Activated T-cell treated with anti-CD3 and anti-CD28 coated beads, Interleukin-2, amount 50 U/mL, for 24 hours (primary cell): ENCODE results near the gene WDR20.
"Not testable (repeated sequence)": the region's sequence is repeated elsewhere in the genome, so short reads cannot be mapped to it uniquely, and the experiment has no call there.

Source experiments
- DNase-seq: peaks from one replicate; pipeline ENCODE4 v3.0.0-alpha.2; 2020
- H3K27ac Mint-ChIP-seq: 2 replicates; pipeline ENCODE4 v1.8.0; 2020; ENCODE audit warnings: mild to moderate bottlenecking, mixed read lengths
- H3K27me3 Mint-ChIP-seq: 2 replicates; pipeline ENCODE4 v1.8.0; 2020; ENCODE audit warnings: mixed read lengths
- H3K36me3 Mint-ChIP-seq: 2 replicates; pipeline ENCODE4 v1.8.0; 2020; ENCODE audit warnings: low read depth, mixed read lengths
- H3K4me1 Mint-ChIP-seq: 2 replicates; pipeline ENCODE4 v1.8.0; 2020; ENCODE audit warnings: low read depth, mixed read lengths
- H3K4me3 Mint-ChIP-seq: 2 replicates; pipeline ENCODE4 v1.8.0; 2020; ENCODE audit warnings: mild to moderate bottlenecking, moderate library complexity, mixed read lengths
- H3K9me3 Mint-ChIP-seq: 2 replicates; pipeline ENCODE4 v1.8.0; 2020; ENCODE audit warnings: mixed read lengths

The WDR20 gene, protein sequence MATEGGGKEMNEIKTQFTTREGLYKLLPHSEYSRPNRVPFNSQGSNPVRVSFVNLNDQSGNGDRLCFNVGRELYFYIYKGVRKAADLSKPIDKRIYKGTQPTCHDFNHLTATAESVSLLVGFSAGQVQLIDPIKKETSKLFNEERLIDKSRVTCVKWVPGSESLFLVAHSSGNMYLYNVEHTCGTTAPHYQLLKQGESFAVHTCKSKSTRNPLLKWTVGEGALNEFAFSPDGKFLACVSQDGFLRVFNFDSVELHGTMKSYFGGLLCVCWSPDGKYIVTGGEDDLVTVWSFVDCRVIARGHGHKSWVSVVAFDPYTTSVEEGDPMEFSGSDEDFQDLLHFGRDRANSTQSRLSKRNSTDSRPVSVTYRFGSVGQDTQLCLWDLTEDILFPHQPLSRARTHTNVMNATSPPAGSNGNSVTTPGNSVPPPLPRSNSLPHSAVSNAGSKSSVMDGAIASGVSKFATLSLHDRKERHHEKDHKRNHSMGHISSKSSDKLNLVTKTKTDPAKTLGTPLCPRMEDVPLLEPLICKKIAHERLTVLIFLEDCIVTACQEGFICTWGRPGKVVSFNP

DNA sequence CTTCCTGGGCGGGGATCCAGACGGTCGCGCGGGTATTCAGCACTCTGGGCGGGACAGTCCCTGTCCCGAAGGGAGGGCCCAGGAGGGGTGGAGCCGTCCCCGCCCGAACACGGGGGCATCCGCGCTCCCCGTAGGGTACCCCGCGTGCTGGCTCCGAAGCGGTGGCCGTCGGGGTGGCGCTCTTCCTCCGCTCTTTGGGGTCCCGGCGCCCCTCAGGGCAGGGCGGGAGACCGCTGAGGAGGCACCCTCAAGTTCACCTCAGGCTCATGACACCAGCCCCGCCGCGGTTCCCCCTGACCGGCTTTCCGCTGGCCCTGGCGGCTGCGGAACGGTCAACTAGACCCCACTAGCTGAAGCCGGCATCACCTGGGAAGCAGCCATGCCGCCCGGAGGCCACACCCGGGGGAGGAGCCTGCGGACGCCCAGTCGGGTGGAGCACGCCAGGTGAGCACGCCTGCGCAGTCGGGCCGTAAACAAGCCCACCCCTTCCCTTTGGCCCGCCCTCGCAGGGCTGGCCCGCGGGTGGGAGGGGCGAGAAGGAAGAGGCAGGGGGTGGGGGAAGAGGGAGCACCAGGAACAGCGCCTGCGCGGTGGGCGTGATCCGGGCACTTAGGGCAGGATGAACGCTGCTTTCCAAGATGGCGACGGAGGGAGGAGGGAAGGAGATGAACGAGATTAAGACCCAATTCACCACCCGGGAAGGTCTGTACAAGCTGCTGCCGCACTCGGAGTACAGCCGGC lies at the start of gene WDR20:
TSS of gene WDR20 (plus strand) at position 612 of the 741 bp plus-strand sequence. CDS start at position 639, 27 bp downstream.
- peak within 1 kb of the TSS; percentile 98 for H3K27ac Mint-ChIP-seq
- H3K36me3 Mint-ChIP-seq: peaks cover 40% of the 10 kb centered on the region
- H3K9me3 Mint-ChIP-seq: no peaks in the 10 kb centered on the region
- no peaks in the 10 kb centered on the region for H3K27me3 Mint-ChIP-seq
- H3K4me3 Mint-ChIP-seq: peak within 1 kb of the TSS; percentile 98
- peaks cover 25% of the 10 kb centered on the region for H3K4me1 Mint-ChIP-seq
- DNase-seq: peak; percentile 100

DNA sequence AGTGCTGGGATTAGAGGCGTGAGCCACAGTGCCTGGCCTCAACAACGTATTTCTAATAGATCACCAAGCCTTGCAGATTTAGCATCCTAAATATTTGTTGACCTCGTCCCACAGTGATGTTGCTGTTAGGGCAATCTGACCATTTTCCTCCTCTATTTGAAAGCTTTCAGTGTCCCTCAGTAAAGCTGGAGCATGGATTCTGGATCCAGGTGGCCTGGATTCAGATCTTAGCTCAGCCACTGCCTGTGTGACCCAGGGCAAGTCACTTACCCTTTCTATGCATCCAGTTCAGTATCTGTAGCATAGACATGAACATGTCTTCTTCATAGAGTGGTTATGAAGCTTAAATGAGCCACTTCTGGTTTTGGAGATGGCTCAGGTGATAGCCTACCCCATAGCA lies 49.0 kb upstream of the WDR20 start:
- Mint-ChIP-seq H3K4me3 (no peak overlapping the region), H3K4me1 (peaks cover 35% of the 10 kb centered on the region), H3K27me3 (no peaks in the 10 kb centered on the region), H3K27ac (no peak overlapping the region), H3K36me3 (peaks cover 10% of the 10 kb centered on the region), H3K9me3 (no peaks in the 10 kb centered on the region)
- DNase-seq: no peak

DNA sequence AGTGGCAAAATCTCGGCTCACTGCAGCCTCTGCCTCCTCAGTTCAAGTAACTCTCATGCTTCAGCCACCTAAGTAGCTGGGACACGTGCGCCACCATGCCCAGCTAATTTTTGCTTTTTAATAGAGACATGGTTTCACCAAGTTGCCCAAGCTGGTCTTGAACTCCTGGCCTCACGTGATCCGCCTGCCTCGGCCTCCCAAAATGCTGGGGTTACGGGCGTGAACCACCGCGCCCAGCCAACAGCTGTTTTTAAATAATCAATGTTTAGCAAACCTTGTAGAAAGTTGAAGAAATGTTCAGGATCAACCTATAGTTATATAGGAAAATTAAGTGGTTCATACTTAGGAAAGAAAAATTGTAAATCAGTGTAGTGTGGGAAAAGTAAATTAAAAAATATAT lies 46.9 kb upstream of the WDR20 start:
- H3K4me3 Mint-ChIP-seq: no peak overlapping the region
- H3K27ac Mint-ChIP-seq: no peak overlapping the region
- H3K4me1 Mint-ChIP-seq: peaks cover 46% of the 10 kb centered on the region

GRCh38 chr14:102094101-102094500 lies 45.6 kb upstream of the WDR20 start:
- no peak overlapping the region for H3K27ac Mint-ChIP-seq

More for the DNA sequence above, 46.9 kb upstream of the WDR20 start:
- no peak for DNase-seq
- peaks cover 2% of the 10 kb centered on the region for H3K36me3 Mint-ChIP-seq
- no peaks in the 10 kb centered on the region for H3K27me3 Mint-ChIP-seq
- H3K9me3 Mint-ChIP-seq: no peaks in the 10 kb centered on the region

DNA sequence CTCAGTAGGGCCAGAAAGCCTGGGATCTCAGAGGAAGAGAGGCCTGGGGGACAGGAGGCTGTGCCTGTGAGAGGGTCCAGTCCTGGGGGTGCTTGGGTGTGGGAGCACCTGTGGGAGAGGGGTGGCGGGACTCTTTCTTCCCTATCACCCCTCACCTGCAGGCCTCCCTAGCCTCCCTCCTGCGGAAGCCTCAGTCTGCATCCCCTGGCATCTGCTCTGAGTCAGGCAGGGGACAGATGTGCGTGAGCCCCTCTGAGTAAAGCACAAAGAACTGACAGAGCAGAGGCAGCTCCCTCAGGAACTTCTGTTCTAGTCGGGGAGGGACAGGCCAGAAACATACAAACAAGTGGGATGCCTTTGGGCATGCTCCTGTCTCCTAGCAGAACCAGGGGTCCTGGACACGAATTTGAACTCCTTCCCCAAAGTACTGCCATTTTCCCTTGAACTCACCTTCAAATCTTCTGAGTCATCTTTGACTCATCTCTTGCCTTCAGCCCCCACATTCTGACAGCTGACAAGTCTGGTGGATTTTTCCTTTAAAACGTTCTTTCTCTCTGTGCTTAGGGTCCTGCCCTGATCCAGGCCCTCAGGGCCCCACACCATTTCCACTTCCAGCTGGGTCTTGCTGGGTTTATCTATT lies 44.3 kb upstream of the WDR20 start:
- Mint-ChIP-seq H3K27me3 (no peaks in the 10 kb centered on the region), H3K36me3 (no peaks in the 10 kb centered on the region), H3K4me1 (peaks cover 24% of the 10 kb centered on the region), H3K4me3 (no peak overlapping the region), H3K27ac (peak overlapping the region; percentile 62), H3K9me3 (no peaks in the 10 kb centered on the region)
- DNase-seq: no peak

More at GRCh38 chr14:102094101-102094500, 45.6 kb upstream of the WDR20 start:
- H3K9me3 Mint-ChIP-seq: no peaks in the 10 kb centered on the region
- no peak for DNase-seq
- no peaks in the 10 kb centered on the region for H3K27me3 Mint-ChIP-seq
- H3K4me3 Mint-ChIP-seq: no peak overlapping the region
- H3K36me3 Mint-ChIP-seq: peaks cover 2% of the 10 kb centered on the region
- H3K4me1 Mint-ChIP-seq: peaks cover 34% of the 10 kb centered on the region

GRCh38 chr14:102095871-102096568 lies 43.7 kb upstream of the WDR20 start:
- Mint-ChIP-seq H3K9me3 (no peaks in the 10 kb centered on the region), H3K36me3 (no peaks in the 10 kb centered on the region), H3K4me3 (no peak overlapping the region), H3K4me1 (peaks cover 24% of the 10 kb centered on the region), H3K27ac (peak overlapping the region; percentile 62), H3K27me3 (no peaks in the 10 kb centered on the region)
- DNase-seq: no peak

GRCh38 chr14:102096569-102097188 lies 43.0 kb upstream of the WDR20 start:
- peaks cover 24% of the 10 kb centered on the region for H3K4me1 Mint-ChIP-seq
- no peak overlapping the region for H3K27ac Mint-ChIP-seq
- no peaks in the 10 kb centered on the region for H3K9me3 Mint-ChIP-seq
- no peak overlapping the region for H3K4me3 Mint-ChIP-seq
- peak; percentile 78 for DNase-seq
- H3K27me3 Mint-ChIP-seq: no peaks in the 10 kb centered on the region
- no peaks in the 10 kb centered on the region for H3K36me3 Mint-ChIP-seq

- Mint-ChIP-seq H3K27me3 (no peaks in the 10 kb centered on the region), H3K4me3 (no peak overlapping the region)
These were observed 42.1 kb upstream of the WDR20 start for GRCh38 chr14:102097441-102098135.

DNA sequence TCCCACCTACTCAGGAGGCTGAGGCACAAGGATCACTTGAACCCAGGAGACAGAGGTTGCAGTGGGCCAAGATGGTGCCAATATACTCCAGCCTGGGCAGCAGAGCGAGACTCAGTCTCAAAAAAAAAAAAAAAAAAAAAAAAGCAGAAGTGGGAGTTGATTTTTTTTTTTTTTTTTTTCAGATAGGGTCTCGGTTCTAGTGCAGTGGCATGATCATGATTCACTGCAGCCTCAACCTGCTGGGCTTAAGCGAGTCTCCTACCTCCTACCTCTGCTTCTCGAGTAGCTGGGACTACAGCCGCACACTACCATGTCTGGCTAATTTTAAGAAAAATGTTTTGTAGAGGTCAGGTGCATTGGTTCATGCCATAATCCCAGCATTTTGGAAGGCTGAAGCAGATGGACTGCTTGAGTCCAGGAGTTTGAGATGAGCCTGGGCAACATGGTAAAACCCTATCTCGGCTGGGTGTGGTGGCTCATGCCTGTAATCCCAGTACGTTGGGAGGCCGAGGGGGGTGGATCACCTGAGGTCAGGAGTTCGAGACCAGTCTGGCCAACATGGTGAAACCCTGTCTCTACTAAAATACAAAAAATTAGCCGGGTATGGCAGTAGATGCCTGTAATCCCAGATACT lies 36.5 kb upstream of the WDR20 start:
- Mint-ChIP-seq H3K27me3 (peaks cover 5% of the 10 kb centered on the region), H3K36me3 (no peaks in the 10 kb centered on the region), H3K4me1 (no peaks in the 10 kb centered on the region), H3K4me3 (no peak overlapping the region), H3K9me3 (no peaks in the 10 kb centered on the region), H3K27ac (no peak overlapping the region)
- DNase-seq: no peak

More at GRCh38 chr14:102097441-102098135, 42.1 kb upstream of the WDR20 start:
- no peak for DNase-seq
- Mint-ChIP-seq H3K36me3 (no peaks in the 10 kb centered on the region), H3K9me3 (no peaks in the 10 kb centered on the region), H3K27ac (no peak overlapping the region), H3K4me1 (peaks cover 24% of the 10 kb centered on the region)

DNA sequence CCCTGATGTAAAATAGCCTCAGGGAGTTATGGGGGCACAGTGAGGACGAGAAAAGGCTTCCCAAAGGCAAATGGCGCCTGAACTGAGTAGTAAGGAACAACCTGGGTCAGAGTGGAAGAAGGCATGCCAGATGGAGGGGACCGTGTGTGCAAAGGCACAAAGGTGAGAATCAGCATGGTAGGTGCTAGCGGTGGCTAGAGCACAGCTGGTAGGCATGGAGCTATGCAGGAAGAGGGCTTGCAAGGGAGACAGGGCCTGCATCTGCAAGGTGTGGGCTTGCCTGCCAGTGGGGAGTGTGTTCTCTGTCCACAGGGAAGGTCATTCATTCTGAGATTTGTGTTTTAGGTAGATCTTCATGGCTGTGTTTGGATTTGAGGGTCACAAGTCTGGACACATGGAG lies 34.3 kb upstream of the WDR20 start:
- peaks cover 5% of the 10 kb centered on the region for H3K27me3 Mint-ChIP-seq
- peaks cover 5% of the 10 kb centered on the region for H3K9me3 Mint-ChIP-seq
- H3K4me1 Mint-ChIP-seq: no peaks in the 10 kb centered on the region
- no peak overlapping the region for H3K4me3 Mint-ChIP-seq
- H3K36me3 Mint-ChIP-seq: no peaks in the 10 kb centered on the region
- no peak for DNase-seq
- H3K27ac Mint-ChIP-seq: no peak overlapping the region

DNA sequence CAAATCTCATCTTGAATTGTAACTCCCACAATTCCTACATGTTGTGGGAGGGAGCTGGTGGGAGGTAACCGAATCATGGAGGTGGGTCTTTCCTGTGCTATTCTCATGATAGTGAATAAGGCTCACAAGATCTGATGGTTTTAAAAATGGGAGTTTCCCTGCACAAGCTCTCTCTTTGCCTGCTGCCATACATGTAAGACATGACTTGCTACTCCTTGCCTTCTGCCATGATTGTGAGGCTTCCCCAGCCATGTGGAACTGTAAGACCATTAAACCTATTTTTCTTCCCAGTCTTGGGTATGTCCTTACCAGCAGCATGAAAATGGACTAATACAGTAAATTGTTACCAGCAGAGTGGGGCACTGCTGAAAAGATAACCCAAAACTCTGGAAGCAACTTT lies 30.4 kb upstream of the WDR20 start:
- H3K27me3 Mint-ChIP-seq, H3K36me3 Mint-ChIP-seq, H3K4me3 Mint-ChIP-seq, DNase-seq, H3K27ac Mint-ChIP-seq, H3K4me1 Mint-ChIP-seq, H3K9me3 Mint-ChIP-seq: not testable (repeated sequence)

GRCh38 chr14:102111101-102111500 lies 28.6 kb upstream of the WDR20 start:
- DNase-seq: no peak
- peaks cover 5% of the 10 kb centered on the region for H3K9me3 Mint-ChIP-seq
- no peak overlapping the region for H3K4me3 Mint-ChIP-seq
- no peaks in the 10 kb centered on the region for H3K36me3 Mint-ChIP-seq
- no peaks in the 10 kb centered on the region for H3K4me1 Mint-ChIP-seq
- no peaks in the 10 kb centered on the region for H3K27me3 Mint-ChIP-seq
- H3K27ac Mint-ChIP-seq: no peak overlapping the region
